NAMALWA (cell line): ENCODE data around the gene TLCD1.
"Not testable (repeated sequence)": the region's sequence is repeated elsewhere in the genome, so short reads cannot be mapped to it uniquely, and the experiment has no call there.

ENCODE experiments used
- DNase-seq: peaks from one replicate; pipeline ENCODE4 v3.0.0-alpha.2; 2015; ENCODE audit warnings: low spot score

Gene TLCD1

GRCh38 chr17:28746611-28747050 lies 20.6 kb upstream of the TLCD1 start:
- no peak for DNase-seq

- DNase-seq, result no peak
Measured at GRCh38 chr17:28745786-28746411, 19.9 kb upstream of the TLCD1 start.

- peak; percentile 56 for DNase-seq
Measured at GRCh38 chr17:28744972-28745785, 19.1 kb upstream of the TLCD1 start.

GRCh38 chr17:28744104-28744971 lies 18.3 kb upstream of the TLCD1 start:
- peak; percentile 65 for DNase-seq

- DNase-seq, result peak; percentile 92
Measured at GRCh38 chr17:28743243-28744103, 17.4 kb upstream of the TLCD1 start, which contains the start of gene TRAF4. Gene TRAF4, plus strand, starts transcription at chr17:28744011. Its CDS starts 102 bp downstream, at chr17:28744113.

GRCh38 chr17:28741358-28742349 lies 15.6 kb upstream of the TLCD1 start:
- DNase-seq, result peak; percentile 92

GRCh38 chr17:28740406-28741357 lies 14.6 kb upstream of the TLCD1 start:
- no peak for DNase-seq

- DNase-seq, result peak; percentile 87
Measured at GRCh38 chr17:28738680-28739384, 12.8 kb upstream of the TLCD1 start.

GRCh38 chr17:28737770-28738679 lies 12.0 kb upstream of the TLCD1 start:
- peak; percentile 93 for DNase-seq

GRCh38 chr17:28737316-28737715 lies 11.3 kb upstream of the TLCD1 start:
- DNase-seq, result no peak

- DNase-seq, result not testable (repeated sequence)
Measured at GRCh38 chr17:28735913-28736769, 10.1 kb upstream of the TLCD1 start.

GRCh38 chr17:28735242-28735722 lies 9.2 kb upstream of the TLCD1 start:
- no peak for DNase-seq

GRCh38 chr17:28734712-28735241 lies 8.7 kb upstream of the TLCD1 start:
- no peak for DNase-seq

GRCh38 chr17:28733346-28733745 lies 7.3 kb upstream of the TLCD1 start:
- no peak for DNase-seq

GRCh38 chr17:28729950-28730330 lies 3.9 kb upstream of the TLCD1 start:
- DNase-seq, result no peak
